SK-N-SH treated with all-trans-retinoic acid at 6 μM for 48 hours (cell line): ENCODE data around the gene SDK1.

Experiments
- ATAC-seq: fragments of 200-7000 bp; cut with Tn5 transposase; 3 replicates; pipeline ENCODE4 v1.9.1; 2020; ENCODE audit warnings: mild to moderate bottlenecking, moderate library complexity
- ARNTL ChIP-seq: fragments of 450-650 bp; formaldehyde crosslinking; IDR thresholded peaks from 2 replicates; pipeline ENCODE4 v1.5.0; 2020; ENCODE audit warnings: low read depth, mild to moderate bottlenecking, moderate library complexity, borderline replicate concordance
- CSDC2 ChIP-seq: fragments of 250-450 bp; sonication (Bioruptor Pico); IDR thresholded peaks from 2 replicates; pipeline ENCODE4 v1.5.0; 2020; ENCODE audit warnings: mild to moderate bottlenecking, moderate library complexity
- CSRNP3 ChIP-seq: fragments of 250-450 bp; sonication (Bioruptor Pico); IDR thresholded peaks from 2 replicates; pipeline ENCODE4 v1.5.1; 2021; ENCODE audit warnings: mild to moderate bottlenecking, moderate library complexity
- ESRRG ChIP-seq: fragments of 250-450 bp; sonication (Bioruptor Pico); IDR thresholded peaks from 2 replicates; pipeline ENCODE4 v1.6.1; 2021; ENCODE audit warnings: mild to moderate bottlenecking
- GLIS3 ChIP-seq: fragments of 250-450 bp; sonication (Bioruptor Pico); IDR thresholded peaks from 2 replicates; pipeline ENCODE4 v1.5.0; 2020; ENCODE audit warnings: mild to moderate bottlenecking, moderate library complexity
- ISL1 ChIP-seq: fragments of 250-450 bp; sonication (Bioruptor Pico); IDR thresholded peaks from 2 replicates; pipeline ENCODE4 v2.1.2; 2022; ENCODE audit warnings: mild to moderate bottlenecking, moderate library complexity
- OSR1 ChIP-seq: fragments of 250-450 bp; sonication (Bioruptor Pico); IDR thresholded peaks from 2 replicates; pipeline ENCODE4 v1.8.0; 2022; ENCODE audit warnings: moderate library complexity, mild to moderate bottlenecking, inconsistent platforms
- PATZ1 ChIP-seq: fragments of 250-450 bp; sonication (Bioruptor Pico); IDR thresholded peaks from 2 replicates; pipeline ENCODE4 v1.8.0; 2020; ENCODE audit warnings: mild to moderate bottlenecking, moderate library complexity, borderline replicate concordance
- PPARA ChIP-seq: fragments of 250-450 bp; sonication (Bioruptor Pico); IDR thresholded peaks from 2 replicates; pipeline ENCODE4 v1.5.0; 2020; ENCODE audit warnings: mild to moderate bottlenecking, borderline replicate concordance
- RARB ChIP-seq: fragments of 250-450 bp; sonication (Bioruptor Pico); IDR thresholded peaks from 2 replicates; pipeline ENCODE4 v1.8.0; 2021; ENCODE audit warnings: mild to moderate bottlenecking, moderate library complexity
- SNAI2 ChIP-seq: fragments of 250-450 bp; sonication (Bioruptor Pico); IDR thresholded peaks from 2 replicates; pipeline ENCODE4 v1.5.0; 2020; ENCODE audit warnings: mild to moderate bottlenecking, moderate library complexity
- TCF4 ChIP-seq: fragments of 250-450 bp; sonication (Bioruptor Pico); IDR thresholded peaks from 2 replicates; pipeline ENCODE4 v1.8.0; 2021; ENCODE audit warnings: mild to moderate bottlenecking, moderate library complexity, borderline replicate concordance
- TOX ChIP-seq: fragments of 250-450 bp; sonication (Bioruptor Pico); IDR thresholded peaks from 2 replicates; pipeline ENCODE4 v1.8.0; 2021; ENCODE audit warnings: mild to moderate bottlenecking, moderate library complexity, borderline replicate concordance
- ZC3H10 ChIP-seq: fragments of 250-450 bp; sonication (Bioruptor Pico); IDR thresholded peaks from 2 replicates; pipeline ENCODE4 v1.5.1; 2021; ENCODE audit warnings: mild to moderate bottlenecking, moderate library complexity
- ZFP3 ChIP-seq: fragments of 250-450 bp; sonication (Bioruptor Pico); IDR thresholded peaks from 2 replicates; pipeline ENCODE4 v1.5.0; 2020; ENCODE audit warnings: mild to moderate bottlenecking, moderate library complexity
- ZFP30 ChIP-seq: fragments of 450-650 bp; formaldehyde crosslinking; IDR thresholded peaks from 2 replicates; pipeline ENCODE4 v1.5.0; 2022; ENCODE audit warnings: mild to moderate bottlenecking, moderate library complexity
- ZNF70 ChIP-seq: fragments of 450-650 bp; formaldehyde crosslinking; IDR thresholded peaks from 2 replicates; pipeline ENCODE4 v1.5.0; 2020; ENCODE audit warnings: mild to moderate bottlenecking, moderate library complexity
- TF ChIP-seq, protein P1 (sequence below): fragments of 250-450 bp; sonication (Bioruptor Pico); IDR thresholded peaks from 2 replicates; pipeline ENCODE4 v1.5.1; 2020; ENCODE audit warnings: low read depth, mild to moderate bottlenecking, moderate library complexity

SDK1 gene

DNA sequence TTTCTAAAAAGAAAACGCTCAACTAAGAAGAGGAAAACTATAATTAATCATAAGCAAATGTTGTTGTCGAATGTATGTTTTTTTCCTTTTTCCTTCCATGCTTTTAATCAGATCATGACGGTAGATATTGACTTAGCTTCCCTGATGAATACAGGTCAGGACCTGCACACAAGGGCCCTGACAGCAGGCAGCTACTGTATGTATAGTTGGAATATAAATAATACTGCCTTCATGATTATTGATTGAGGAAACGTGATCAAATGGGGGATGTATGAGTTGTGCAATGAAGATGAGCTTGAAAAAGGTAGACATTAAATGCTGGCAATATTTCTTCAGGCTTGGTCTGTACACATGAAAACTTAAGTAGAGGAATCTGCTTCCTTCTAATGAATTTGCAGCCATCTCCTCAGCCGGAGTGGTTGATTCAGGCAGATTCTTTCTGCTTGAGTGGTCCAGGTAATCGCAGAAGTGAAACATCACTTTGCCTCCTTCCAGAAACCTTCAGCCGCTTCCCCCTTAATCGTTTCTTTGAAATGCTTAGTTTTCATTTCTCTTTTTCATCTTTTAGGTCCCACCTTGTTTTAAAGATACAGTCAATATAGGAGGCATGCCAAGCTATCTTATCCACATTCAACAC is 656.5 kb downstream of the SDK1 start:
- TF ChIP-seq PPARA (CRISPR knock-in tag): no peak
- no peak for TF ChIP-seq ZFP3 (CRISPR knock-in tag)
- TF ChIP-seq, protein P1, sequence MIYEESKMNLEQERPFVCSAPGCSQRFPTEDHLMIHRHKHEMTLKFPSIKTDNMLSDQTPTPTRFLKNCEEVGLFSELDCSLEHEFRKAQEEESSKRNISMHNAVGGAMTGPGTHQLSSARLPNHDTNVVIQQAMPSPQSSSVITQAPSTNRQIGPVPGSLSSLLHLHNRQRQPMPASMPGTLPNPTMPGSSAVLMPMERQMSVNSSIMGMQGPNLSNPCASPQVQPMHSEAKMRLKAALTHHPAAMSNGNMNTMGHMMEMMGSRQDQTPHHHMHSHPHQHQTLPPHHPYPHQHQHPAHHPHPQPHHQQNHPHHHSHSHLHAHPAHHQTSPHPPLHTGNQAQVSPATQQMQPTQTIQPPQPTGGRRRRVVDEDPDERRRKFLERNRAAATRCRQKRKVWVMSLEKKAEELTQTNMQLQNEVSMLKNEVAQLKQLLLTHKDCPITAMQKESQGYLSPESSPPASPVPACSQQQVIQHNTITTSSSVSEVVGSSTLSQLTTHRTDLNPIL: no peak
- TF ChIP-seq OSR1 (CRISPR knock-in tag): no peak
- no peak for TF ChIP-seq ZC3H10 (CRISPR knock-in tag)
- no peak for TF ChIP-seq TOX (CRISPR knock-in tag)
- TF ChIP-seq CSRNP3 (CRISPR knock-in tag): no peak
- no peak for TF ChIP-seq PATZ1 (CRISPR knock-in tag)
- TF ChIP-seq GLIS3: no peak
- no peak for TF ChIP-seq ARNTL (CRISPR knock-in tag)
- no peak for TF ChIP-seq RARB (CRISPR knock-in tag)
- TF ChIP-seq SNAI2 (CRISPR knock-in tag): no peak
- TF ChIP-seq ZFP30: no peak
- no peak for TF ChIP-seq ZNF70 (CRISPR knock-in tag)
- TF ChIP-seq CSDC2 (CRISPR knock-in tag): no peak
- ATAC-seq: no peak

- ATAC-seq: no peak
- no peak for TF ChIP-seq TCF4 (CRISPR knock-in tag)
- no peak for TF ChIP-seq ZNF70 (CRISPR knock-in tag)
These were observed 657.0 kb downstream of the SDK1 start for GRCh38 chr7:3958109-3958483.

GRCh38 chr7:3959364-3959763 is 658.3 kb downstream of the SDK1 start:
- TF ChIP-seq GLIS3 (no peak), PATZ1 (CRISPR knock-in tag) (no peak), ZFP30 (no peak), ESRRG (CRISPR knock-in tag) (no peak), ZNF70 (CRISPR knock-in tag) (no peak), CSDC2 (CRISPR knock-in tag) (no peak)
- ATAC-seq: no peak

- TF ChIP-seq ISL1 (CRISPR knock-in tag): no peak
- TF ChIP-seq OSR1 (CRISPR knock-in tag): no peak
- no peak for TF ChIP-seq TOX (CRISPR knock-in tag)
- TF ChIP-seq ZC3H10 (CRISPR knock-in tag): no peak
- no peak for ATAC-seq
These were observed 659.2 kb downstream of the SDK1 start for GRCh38 chr7:3960050-3960763.

DNA sequence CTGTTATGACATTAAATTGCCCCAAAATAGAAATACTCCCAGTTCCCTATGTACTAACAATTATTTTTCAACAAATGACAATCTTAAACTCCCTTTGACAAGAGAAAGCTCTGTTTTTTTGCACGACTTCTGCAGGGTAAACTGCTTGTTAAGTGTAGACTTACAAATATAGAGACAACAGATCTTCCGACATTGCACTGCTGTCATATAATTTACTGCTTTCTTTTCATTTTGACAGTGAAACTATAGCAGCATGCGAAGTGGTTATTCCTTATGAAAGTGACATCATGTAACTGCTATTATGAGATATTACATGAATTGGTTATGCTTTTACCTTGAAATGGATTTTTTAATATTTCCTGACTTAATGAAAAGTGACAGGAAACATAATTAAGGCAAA is 659.9 kb downstream of the SDK1 start:
- no peak for TF ChIP-seq ZNF70 (CRISPR knock-in tag)
- TF ChIP-seq, protein P1: no peak
- no peak for TF ChIP-seq CSDC2 (CRISPR knock-in tag)
- no peak for TF ChIP-seq ZC3H10 (CRISPR knock-in tag)
- ATAC-seq: no peak
